Naive thymus-derived CD8-positive, alpha-beta T cell (primary cell): ENCODE data around the gene ASPHD1. TPM values are rescaled to one million over a fixed set of nuclear protein-coding genes. Genes with fewer than 3 reads are reported as not detected.

Source experiments
- ATAC-seq, 2 donors: fragments of 150-1000 bp; cut with Tn5 transposase in 1 of 2; sonication (Bioruptor Pico), chemical (Tn5 transposase) in 1 of 2; 1 replicate in 1 of 2; 2 replicates in 1 of 2; pipeline ENCODE4 v1.10.0; 2021; ENCODE audit warnings: mild to moderate bottlenecking in 2 of 2, moderate library complexity in 2 of 2
- POLR2A ChIA-PET: fragments of 350-600 bp; sonication (Branson Sonifier 250); formaldehyde crosslinking; loops from one replicate; lab custom pipeline; 2021; ENCODE audit warnings: antibody characterized with exemption; lab: Charles Lee
- DNase-seq, 10 donors: peaks; one replicate each; pipeline versions ENCODE4 v3.0.0 to v3.0.0-alpha.2; 2020 to 2022
- H3K27ac Mint-ChIP-seq, 10 donors: one replicate each; pipeline ENCODE4 v1.8.0; 2020 to 2022; ENCODE audit warnings: mild to moderate bottlenecking in 10 of 10, mixed read lengths in 10 of 10, moderate library complexity in 4 of 10, inconsistent platforms in 1 of 10
- H3K27me3 Mint-ChIP-seq, 5 donors: one replicate each; pipeline ENCODE4 v1.8.0; 2021 to 2022; ENCODE audit warnings: mixed read lengths in 5 of 5
- H3K36me3 Mint-ChIP-seq, 3 donors: one replicate each; pipeline ENCODE4 v1.8.0; 2020 to 2022; ENCODE audit warnings: mixed read lengths in 3 of 3, mild to moderate bottlenecking in 2 of 3, inconsistent platforms in 1 of 3
- H3K4me1 Mint-ChIP-seq, 4 donors: one replicate each; pipeline ENCODE4 v1.8.0; 2021 to 2022; ENCODE audit warnings: mixed read lengths in 4 of 4
- H3K4me3 Mint-ChIP-seq, 10 donors: one replicate each; pipeline ENCODE4 v1.8.0; 2020 to 2022; ENCODE audit warnings: mild to moderate bottlenecking in 10 of 10, mixed read lengths in 10 of 10, moderate library complexity in 6 of 10, inconsistent platforms in 1 of 10
- H3K9me3 Mint-ChIP-seq, 9 donors: one replicate each; pipeline ENCODE4 v1.8.0; 2020 to 2022; ENCODE audit warnings: mixed read lengths in 9 of 9, mild to moderate bottlenecking in 3 of 9, inconsistent platforms in 1 of 9, moderate library complexity in 1 of 9
- polyA plus RNA-seq, 3 donors: library from polyadenylated mRNA; unstranded; fragments of 300-500 nt; fragmentation: Illumina TruSeq; gene quantifications; one replicate each; pipeline ENCODE4 v1.2.3, GENCODE V29; 2021
- total RNA-seq, 8 experiments: library from RNA in 2 of 8; stranded (reverse) in 2 of 8; gene quantifications; one replicate each; pipeline ENCODE4 v1.2.3 and lab custom pipeline; 2021 to 2026

The ASPHD1 gene
- total and polyA plus RNA-seq, 5 experiments from 2014 or later: not detected

DNA sequence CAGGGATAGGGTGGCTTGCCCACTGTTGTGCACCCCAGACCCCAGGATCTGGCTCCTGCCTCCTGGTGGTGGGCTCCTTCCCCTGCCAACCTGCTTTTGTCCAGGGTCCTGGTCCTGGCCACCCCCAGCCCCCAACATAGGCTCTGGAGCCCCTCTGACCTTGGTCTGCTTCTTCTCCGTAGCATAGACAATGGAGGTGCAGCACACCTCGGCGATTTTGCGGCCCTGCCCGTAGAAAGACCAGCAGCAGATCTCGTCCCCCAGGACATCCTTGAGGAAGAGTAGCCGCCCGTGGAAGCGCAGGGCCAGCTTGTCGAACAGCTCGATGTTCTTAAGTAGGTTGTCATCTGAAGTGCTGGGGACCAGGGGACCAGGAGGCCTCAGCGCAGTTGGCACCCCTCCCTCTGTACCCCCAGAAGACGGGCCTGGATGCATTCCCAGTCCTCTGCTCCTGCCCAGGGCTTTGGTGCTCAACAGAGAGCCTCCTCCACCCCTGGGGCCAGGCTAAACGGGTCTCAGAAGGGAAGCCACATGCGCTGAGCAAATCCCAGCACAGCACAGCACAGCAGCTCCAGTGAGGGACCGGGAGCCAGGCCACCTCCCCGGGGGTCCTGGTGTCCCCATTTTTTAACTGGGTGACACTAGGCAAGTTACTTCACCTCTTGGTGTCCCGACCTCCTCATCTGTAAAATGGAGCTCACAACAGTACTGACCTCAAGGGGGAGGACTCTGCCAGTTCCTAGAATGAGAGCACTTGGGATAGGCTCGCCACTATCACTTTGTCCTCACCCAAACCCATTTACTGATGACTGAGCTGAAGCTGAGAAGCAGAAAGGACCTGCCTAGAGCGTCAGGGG is 10.8 kb downstream of the ASPHD1 start:
- H3K9me3 Mint-ChIP-seq: no peaks in the 10 kb centered on the region
- no peak for ATAC-seq
- no peaks in the 10 kb centered on the region for H3K27me3 Mint-ChIP-seq
- no peak for DNase-seq
- peaks cover 0 to 4% (median 0%) of the 10 kb centered on the region in 4 donors for H3K4me1 Mint-ChIP-seq
- peaks cover 0 to 41% (median 2%) of the 10 kb centered on the region in 3 donors for H3K36me3 Mint-ChIP-seq
- no peak overlapping the region for H3K27ac Mint-ChIP-seq
- H3K4me3 Mint-ChIP-seq: no peak overlapping the region
- POLR2A ChIA-PET: no interaction called here

DNA sequence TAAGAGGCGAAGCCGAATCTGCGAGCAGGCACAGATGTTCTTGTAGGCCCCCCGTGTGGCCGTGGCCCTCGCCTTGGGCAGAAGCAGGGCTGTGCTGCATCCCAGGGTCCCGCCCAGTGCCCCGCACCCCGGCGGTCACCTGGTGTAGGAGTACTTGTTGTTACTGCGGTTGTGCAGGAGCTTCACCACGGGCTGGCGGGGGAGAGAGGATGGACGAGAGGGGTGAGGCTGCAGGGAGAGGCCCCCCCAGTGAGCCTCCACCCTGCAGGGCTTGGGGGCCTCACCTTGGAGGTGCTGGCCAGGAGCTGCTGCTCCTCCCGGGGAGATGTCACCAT is 11.4 kb downstream of the ASPHD1 start:
- Mint-ChIP-seq H3K9me3 (no peaks in the 10 kb centered on the region), H3K4me1 (peaks cover 0 to 4% (median 0%) of the 10 kb centered on the region in 4 donors), H3K27me3 (no peaks in the 10 kb centered on the region), H3K27ac (no peak overlapping the region), H3K36me3 (peaks cover 0 to 43% (median 2%) of the 10 kb centered on the region in 3 donors), H3K4me3 (no peak overlapping the region)
- no peak for DNase-seq
- POLR2A ChIA-PET: interaction anchor here (0.6 kb wide), 1 partner anchor 25 kb away, joined by 3 read pairs; no protein-coding TSS in a partner anchor
- no peak for ATAC-seq

DNA sequence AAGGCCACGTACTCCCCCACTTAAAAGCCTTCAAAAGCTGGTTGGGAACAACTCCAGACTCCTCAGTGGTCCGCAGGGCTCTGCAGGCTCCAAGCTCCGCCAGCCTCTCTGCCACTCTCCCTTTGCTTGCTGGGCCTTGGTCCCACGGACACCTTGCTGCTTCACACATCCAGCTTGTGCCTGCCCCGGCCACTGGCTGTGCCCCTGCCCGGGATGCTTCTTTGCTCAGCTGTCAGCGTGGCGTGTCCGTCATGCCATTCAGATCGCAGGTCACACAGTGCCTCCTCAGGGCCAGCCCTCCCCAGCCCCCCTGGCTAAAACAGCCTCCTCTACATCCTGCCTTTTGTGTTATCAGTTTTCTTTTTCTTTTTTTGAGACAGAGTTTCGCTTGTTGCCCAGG is 11.8 kb downstream of the ASPHD1 start:
- Mint-ChIP-seq H3K27ac (peak overlapping the region in 1 of 10 donors; percentile 64), H3K27me3 (no peaks in the 10 kb centered on the region), H3K36me3 (peaks cover 0 to 44% (median 2%) of the 10 kb centered on the region in 3 donors), H3K4me3 (no peak overlapping the region), H3K9me3 (no peaks in the 10 kb centered on the region), H3K4me1 (peaks cover 0 to 4% (median 0%) of the 10 kb centered on the region in 4 donors)
- ATAC-seq: no peak
- POLR2A ChIA-PET: interaction anchor here (0.6 kb wide), 1 partner anchor 26 kb away, joined by 3 read pairs; no protein-coding TSS in a partner anchor
- no peak for DNase-seq

DNA sequence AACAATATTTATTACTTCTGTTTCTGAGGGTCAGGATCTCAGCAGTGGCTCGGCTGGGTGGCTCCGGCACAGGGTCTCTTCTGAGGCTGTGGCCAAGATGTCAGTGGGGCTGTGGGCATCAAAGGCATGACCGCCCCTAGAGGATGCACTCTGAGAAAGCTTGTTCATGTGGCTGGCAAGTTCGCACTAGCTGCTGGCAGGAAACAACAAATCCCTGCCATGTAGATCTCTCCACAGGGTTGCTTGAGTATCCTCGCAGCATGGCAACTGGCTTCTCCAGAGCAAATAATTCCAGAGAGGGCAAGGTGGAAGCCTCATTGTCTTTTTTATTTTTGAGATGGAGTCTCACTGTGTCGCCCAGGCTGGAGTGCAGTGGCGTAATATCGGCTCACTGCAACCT is 13.2 kb downstream of the ASPHD1 start:
- no peaks in the 10 kb centered on the region for H3K9me3 Mint-ChIP-seq
- ATAC-seq (no peak), DNase-seq (no peak)
- no peaks in the 10 kb centered on the region for H3K27me3 Mint-ChIP-seq
- H3K27ac Mint-ChIP-seq: peak overlapping the region in 2 of 10 donors; percentile 25 to 27
- no peak overlapping the region for H3K4me3 Mint-ChIP-seq
- peaks cover 0 to 48% (median 2%) of the 10 kb centered on the region in 3 donors for H3K36me3 Mint-ChIP-seq
- H3K4me1 Mint-ChIP-seq: peaks cover 0 to 4% (median 0%) of the 10 kb centered on the region in 4 donors
- POLR2A ChIA-PET: interaction anchor here (0.5 to 1.4 kb wide), 2 partner anchors 13 to 59 kb away, joined by 3 to 7 read pairs; partner anchors contain the start of gene ASPHD1

DNA sequence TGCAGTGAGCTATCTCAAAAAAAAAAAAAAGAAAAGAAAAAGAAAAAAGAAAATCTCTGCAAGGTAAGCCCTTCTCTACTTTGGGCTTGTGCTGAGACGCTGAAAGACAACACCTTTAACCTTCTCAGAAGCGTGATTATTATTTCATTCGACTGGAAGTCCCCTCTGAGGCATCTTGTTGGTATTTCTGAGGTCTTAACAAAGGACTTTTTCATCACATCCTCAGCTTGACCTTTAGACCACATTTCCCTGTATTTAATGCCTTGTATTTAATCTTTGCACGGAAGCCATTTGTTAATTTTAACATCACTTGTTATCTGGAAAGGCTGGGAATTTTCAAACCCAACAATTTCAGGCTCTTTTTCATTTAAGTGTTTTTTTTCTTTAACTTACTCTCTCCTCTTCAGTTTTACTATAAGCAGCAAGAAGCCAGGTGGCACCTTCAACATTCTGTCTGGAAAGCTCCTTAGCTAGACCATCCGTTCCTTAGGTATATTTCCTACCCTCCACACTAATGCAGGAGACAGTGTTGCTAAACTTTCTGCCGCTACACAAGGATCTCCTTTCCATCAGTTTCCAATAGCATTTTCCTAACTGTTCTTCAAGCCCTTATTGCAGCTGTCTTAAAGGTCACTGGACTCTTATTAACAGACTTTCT is 15.4 kb downstream of the ASPHD1 start:
- no peak for ATAC-seq
- H3K4me3 Mint-ChIP-seq: no peak overlapping the region
- peaks cover 0 to 68% (median 5%) of the 10 kb centered on the region in 3 donors for H3K36me3 Mint-ChIP-seq
- H3K27me3 Mint-ChIP-seq: no peaks in the 10 kb centered on the region
- peak overlapping the region in 6 of 10 donors; percentile 8 to 61 (median 50) for H3K27ac Mint-ChIP-seq
- no peak for DNase-seq
- no peaks in the 10 kb centered on the region for H3K9me3 Mint-ChIP-seq
- H3K4me1 Mint-ChIP-seq: peaks cover 4 to 10% (median 6%) of the 10 kb centered on the region in 4 donors
- POLR2A ChIA-PET: interaction anchor here (0.9 to 1.3 kb wide), 3 partner anchors 10 to 109 kb away, joined by 3 to 6 read pairs (median 3); partner anchors contain the start of genes KCTD13 and MAZ

DNA sequence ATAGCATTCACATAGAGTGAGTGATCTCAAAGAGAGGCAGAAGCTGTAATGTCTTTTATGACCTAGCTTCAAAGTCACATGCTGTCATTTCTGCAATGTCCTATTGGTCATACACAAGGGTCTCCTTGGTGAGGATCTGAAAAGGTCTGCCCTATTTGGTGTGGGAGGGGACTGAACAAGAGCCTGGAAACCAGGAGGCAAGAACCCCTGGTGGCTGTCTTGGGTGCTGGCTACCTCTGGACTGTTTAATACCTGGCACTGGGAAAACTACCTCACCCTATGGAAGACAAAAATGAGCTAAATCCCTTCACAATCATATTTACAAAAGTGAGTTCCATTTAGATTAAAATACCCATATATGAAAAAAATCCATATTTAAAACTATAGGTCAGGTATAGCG is 16.7 kb downstream of the ASPHD1 start:
- H3K4me3 Mint-ChIP-seq: no peak overlapping the region
- no peak for ATAC-seq
- no peak for DNase-seq
- no peaks in the 10 kb centered on the region for H3K27me3 Mint-ChIP-seq
- POLR2A ChIA-PET: interaction anchor here (1.0 to 1.3 kb wide), 2 partner anchors 9 to 43 kb away, joined by 3 read pairs; partner anchors contain the start of gene KCTD13
- peaks cover 7 to 19% (median 12%) of the 10 kb centered on the region in 4 donors for H3K4me1 Mint-ChIP-seq
- no peaks in the 10 kb centered on the region for H3K9me3 Mint-ChIP-seq
- peak overlapping the region in 3 of 10 donors; percentile 24 to 29 (median 24) for H3K27ac Mint-ChIP-seq
- H3K36me3 Mint-ChIP-seq: peaks cover 0 to 79% (median 7%) of the 10 kb centered on the region in 3 donors

DNA sequence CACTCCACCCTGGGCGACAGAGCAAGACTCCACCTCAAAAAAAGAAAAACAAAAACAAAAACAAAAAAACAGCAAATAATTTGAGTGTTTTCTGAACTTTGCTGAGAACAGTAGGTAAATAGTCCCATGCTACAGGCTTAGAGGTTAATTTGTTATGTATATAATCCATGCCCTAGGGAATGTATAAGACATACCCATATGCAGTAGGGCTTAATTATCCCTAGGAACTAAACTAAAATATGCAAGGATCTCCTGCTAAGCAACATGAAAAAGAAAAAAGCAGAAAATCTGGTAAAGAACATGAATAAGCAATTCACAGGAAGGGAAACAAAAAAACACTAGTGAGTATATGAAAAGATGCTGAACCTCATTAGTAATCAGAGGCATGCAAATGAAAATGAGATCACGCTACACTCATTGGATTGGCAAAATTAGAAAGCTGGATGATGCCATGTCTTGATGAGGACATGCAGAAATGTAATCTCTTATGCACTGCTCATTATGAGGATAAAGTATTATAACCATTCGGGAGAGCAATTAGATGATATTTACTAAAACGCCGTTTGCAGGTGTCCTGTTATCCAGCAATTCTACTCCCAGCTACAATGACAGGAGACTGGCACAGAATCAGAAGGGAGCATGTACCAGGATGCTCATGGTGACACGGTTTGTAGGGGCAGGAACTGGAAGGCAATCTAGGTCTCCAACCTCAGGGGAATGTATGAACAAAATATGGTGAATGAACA is 20.2 kb downstream of the ASPHD1 start:
- Mint-ChIP-seq H3K4me3 (no peak overlapping the region), H3K27me3 (no peaks in the 10 kb centered on the region), H3K9me3 (no peaks in the 10 kb centered on the region), H3K36me3 (peaks cover 0 to 66% (median 5%) of the 10 kb centered on the region in 3 donors), H3K4me1 (peaks cover 15 to 44% (median 29%) of the 10 kb centered on the region in 4 donors), H3K27ac (peak overlapping the region in 3 of 10 donors; percentile 25 to 49 (median 26))
- DNase-seq (no peak), ATAC-seq (no peak)
- POLR2A ChIA-PET: interaction anchor here (0.5 kb wide), 1 partner anchor 33 kb away, joined by 3 read pairs; no protein-coding TSS in a partner anchor

DNA sequence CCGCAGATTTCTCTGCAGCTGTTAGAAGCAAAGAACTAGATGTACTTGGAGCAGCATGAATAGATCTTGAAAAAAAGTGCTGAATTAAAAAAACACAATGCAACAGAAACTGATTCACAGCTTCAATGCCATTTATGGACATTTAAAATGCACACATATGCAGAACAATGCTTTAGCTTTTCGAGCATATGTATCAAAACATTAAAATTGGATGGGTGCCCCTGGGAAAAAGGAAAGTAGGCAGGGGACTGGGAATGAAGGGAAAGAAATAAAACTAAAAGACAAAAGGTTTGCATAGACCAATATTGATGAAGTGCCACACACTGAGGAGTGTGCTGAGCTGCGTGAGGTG is 20.7 kb downstream of the ASPHD1 start:
- H3K27ac Mint-ChIP-seq: peak overlapping the region in 4 of 10 donors; percentile 25 to 49 (median 28)
- no peaks in the 10 kb centered on the region for H3K27me3 Mint-ChIP-seq
- ATAC-seq (no peak), DNase-seq (no peak)
- H3K4me1 Mint-ChIP-seq: peaks cover 16 to 46% (median 32%) of the 10 kb centered on the region in 4 donors
- POLR2A ChIA-PET: interaction anchor here (0.5 kb wide), 1 partner anchor 32 kb away, joined by 3 read pairs; no protein-coding TSS in a partner anchor
- H3K9me3 Mint-ChIP-seq: no peaks in the 10 kb centered on the region
- H3K4me3 Mint-ChIP-seq: peak overlapping the region in 1 of 10 donors; percentile 40
- peaks cover 0 to 61% (median 5%) of the 10 kb centered on the region in 3 donors for H3K36me3 Mint-ChIP-seq

DNA sequence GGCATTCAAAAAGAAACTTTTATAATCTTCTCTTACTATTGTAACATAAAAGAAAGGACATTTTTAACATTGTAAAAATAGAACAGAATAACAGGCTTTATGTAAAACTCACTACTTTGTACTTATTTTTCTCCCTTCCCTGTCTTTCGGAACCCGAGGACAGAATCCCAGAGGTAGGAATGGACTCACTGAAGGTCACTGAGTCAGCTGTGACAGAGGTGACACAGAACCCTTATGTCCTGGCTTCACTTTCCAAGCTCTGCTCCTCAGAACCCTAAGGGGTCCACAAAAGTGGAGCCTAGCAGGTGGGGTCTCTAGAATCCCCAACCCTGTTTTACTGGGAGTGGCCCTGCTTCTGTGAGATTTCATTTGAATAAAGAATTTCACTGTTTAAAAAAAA is 22.0 kb downstream of the ASPHD1 start:
- no peaks in the 10 kb centered on the region for H3K27me3 Mint-ChIP-seq
- no peaks in the 10 kb centered on the region for H3K9me3 Mint-ChIP-seq
- H3K4me3 Mint-ChIP-seq: peak overlapping the region in 2 of 10 donors; percentile 1 to 58
- POLR2A ChIA-PET: interaction anchor here (0.9 kb wide), 1 partner anchor 115 kb away, joined by 3 read pairs; no protein-coding TSS in a partner anchor
- peaks cover 20 to 57% (median 44%) of the 10 kb centered on the region in 4 donors for H3K4me1 Mint-ChIP-seq
- DNase-seq: no peak
- ATAC-seq: no peak
- peak overlapping the region in 1 of 10 donors; percentile 29 for H3K27ac Mint-ChIP-seq
- H3K36me3 Mint-ChIP-seq: peaks cover 0 to 51% (median 5%) of the 10 kb centered on the region in 3 donors

- Mint-ChIP-seq H3K4me3 (peak overlapping the region in 4 of 10 donors; percentile 26 to 65 (median 53)), H3K27ac (peak overlapping the region in 1 of 10 donors; percentile 36), H3K4me1 (peaks cover 20 to 58% (median 46%) of the 10 kb centered on the region in 4 donors), H3K27me3 (no peaks in the 10 kb centered on the region), H3K36me3 (peaks cover 0 to 44% (median 5%) of the 10 kb centered on the region in 3 donors), H3K9me3 (no peaks in the 10 kb centered on the region)
- no peak for ATAC-seq
- DNase-seq: no peak
- POLR2A ChIA-PET: interaction anchor here (0.7 to 0.9 kb wide), 2 partner anchors 36 to 115 kb away, joined by 3 read pairs; no protein-coding TSS in a partner anchor
Observed at GRCh38 chr16:29922986-29923501, 22.8 kb downstream of the ASPHD1 start.

DNA sequence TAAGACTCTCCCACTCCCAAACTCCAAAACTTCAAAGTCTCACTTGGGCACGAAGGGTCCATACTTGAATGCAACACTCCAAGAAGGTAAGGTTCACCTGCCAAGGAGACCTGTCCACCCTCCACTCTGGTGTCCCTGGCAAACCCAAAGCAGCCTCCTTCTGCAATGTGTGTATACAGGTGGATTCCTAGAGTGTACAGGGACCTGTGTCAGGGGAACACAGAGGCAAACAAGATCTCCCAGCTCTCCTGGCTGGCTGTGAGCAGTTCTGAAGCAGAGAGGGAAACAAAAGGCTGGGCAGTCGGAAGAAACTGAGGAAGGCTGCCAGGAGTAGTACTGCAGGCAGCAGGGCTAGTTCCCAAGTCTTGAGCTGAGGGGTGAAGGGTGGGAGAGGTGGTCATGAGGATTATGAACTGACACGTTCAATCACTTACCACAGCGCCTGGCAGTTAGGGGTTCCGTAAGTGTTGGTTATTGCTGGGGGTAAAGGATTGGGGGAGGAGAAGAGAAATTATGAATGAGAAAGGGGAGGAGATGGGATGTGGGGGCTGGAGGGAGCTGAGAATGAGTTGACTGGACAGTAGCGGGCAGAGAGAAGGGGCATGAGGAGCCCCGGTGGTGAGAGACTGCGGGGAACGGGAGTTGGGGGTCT is 24.9 kb downstream of the ASPHD1 start:
- H3K27ac Mint-ChIP-seq: peak overlapping the region; percentile 70 to 98 (median 91)
- POLR2A ChIA-PET: interaction anchor here (0.5 to 4.4 kb wide), 22 partner anchors 9 to 937 kb away, joined by 3 to 39 read pairs (median 5); partner anchors contain the start of genes ALDOA, ASPHD1, HIRIP3 and INO80E
- H3K9me3 Mint-ChIP-seq: no peaks in the 10 kb centered on the region
- ATAC-seq: no peak
- no peaks in the 10 kb centered on the region for H3K27me3 Mint-ChIP-seq
- peaks cover 20 to 53% (median 45%) of the 10 kb centered on the region in 4 donors for H3K4me1 Mint-ChIP-seq
- H3K36me3 Mint-ChIP-seq: peaks cover 0 to 28% (median 4%) of the 10 kb centered on the region in 3 donors
- no peak for DNase-seq
- peak overlapping the region; percentile 89 to 96 (median 92) for H3K4me3 Mint-ChIP-seq
